ENCODE data around the gene DGUOK.

DGUOK gene

DNA sequence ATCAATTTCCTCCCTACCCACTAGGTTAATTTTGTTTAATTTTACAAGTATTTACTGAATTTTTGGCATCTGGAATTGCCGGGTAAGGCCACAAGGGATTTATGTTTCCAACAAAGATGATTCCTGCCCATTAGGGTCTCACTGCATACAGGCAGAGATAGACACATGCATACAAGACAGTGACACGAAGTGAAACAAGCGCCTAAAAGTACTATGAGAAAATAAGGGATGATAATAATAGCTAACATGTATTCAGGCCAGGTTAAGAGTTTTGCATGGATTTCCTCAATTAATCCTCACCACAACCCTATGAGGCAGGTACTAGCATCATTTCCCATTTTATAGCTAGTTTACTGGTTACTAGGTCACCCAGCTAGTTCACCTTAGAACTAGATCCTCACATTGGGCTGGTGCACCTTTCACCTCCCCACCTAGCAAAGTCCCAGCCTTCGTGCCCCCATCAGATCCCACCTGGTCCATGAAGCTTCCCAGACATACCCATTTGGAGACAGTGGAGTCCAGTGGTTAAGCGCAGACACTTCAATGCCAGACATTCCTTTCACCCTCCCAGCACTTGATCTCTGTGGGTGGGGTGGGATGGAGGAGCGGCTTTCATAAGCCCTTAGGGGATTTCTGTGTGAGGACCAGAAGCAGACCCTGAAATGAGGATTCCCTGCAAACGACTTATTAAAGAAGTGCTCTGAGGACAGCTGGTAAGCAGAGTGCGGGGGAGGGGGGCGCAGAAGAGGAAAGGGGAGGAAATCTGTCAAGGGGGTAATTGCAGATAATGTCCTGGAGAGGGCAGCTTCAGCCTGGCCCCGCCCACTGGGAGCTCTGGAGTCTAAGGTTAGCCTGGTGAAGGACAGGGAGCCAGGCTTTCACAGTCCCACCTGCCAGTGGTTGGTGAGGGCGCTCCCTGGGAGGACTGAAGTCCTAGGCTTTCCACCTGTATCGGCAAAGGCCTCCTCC lies 5.8 kb upstream of the DGUOK start:
- TF ChIP-seq, protein P1, sequence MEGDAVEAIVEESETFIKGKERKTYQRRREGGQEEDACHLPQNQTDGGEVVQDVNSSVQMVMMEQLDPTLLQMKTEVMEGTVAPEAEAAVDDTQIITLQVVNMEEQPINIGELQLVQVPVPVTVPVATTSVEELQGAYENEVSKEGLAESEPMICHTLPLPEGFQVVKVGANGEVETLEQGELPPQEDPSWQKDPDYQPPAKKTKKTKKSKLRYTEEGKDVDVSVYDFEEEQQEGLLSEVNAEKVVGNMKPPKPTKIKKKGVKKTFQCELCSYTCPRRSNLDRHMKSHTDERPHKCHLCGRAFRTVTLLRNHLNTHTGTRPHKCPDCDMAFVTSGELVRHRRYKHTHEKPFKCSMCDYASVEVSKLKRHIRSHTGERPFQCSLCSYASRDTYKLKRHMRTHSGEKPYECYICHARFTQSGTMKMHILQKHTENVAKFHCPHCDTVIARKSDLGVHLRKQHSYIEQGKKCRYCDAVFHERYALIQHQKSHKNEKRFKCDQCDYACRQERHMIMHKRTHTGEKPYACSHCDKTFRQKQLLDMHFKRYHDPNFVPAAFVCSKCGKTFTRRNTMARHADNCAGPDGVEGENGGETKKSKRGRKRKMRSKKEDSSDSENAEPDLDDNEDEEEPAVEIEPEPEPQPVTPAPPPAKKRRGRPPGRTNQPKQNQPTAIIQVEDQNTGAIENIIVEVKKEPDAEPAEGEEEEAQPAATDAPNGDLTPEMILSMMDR (IDR thresholded peaks at IDR 0.05; ENCODE audit: borderline replicate concordance, control extremely low read depth, extremely low read depth, insufficient read depth, missing control alignments) = peak; percentile 26
- DNase-seq (ENCODE audit: low spot score) = peak; percentile 53
- in situ Hi-C loops (cut with MboI; ENCODE audit: low sequenced_read_pairs, unreplicated experiment) = no loop called here

DNA sequence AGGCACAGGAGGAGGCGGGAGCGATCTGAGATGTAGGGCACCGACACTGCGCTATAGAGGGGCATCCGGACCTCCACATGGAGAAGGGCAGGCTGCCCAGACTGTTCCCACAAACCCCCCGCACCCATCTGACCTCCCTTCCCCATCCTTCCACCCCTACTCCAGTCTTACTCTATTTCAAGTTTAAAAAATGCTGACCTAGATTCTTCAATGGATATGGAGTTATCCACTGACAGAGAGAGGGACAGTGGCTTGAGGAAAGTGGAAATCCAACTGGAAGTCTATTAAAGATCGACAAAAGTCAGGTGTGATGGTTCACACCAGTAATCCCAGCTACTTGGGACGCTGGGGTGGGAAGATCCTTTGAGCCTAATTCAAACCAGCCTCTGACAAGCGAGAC lies 5.1 kb upstream of the DGUOK start:
- TF ChIP-seq, protein P1 (IDR thresholded peaks at IDR 0.05; ENCODE audit: borderline replicate concordance, control extremely low read depth, extremely low read depth, insufficient read depth, missing control alignments) = no peak
- in situ Hi-C loops (cut with MboI; ENCODE audit: low sequenced_read_pairs, unreplicated experiment) = no loop called here
- no peak for DNase-seq (ENCODE audit: low spot score)

DNA sequence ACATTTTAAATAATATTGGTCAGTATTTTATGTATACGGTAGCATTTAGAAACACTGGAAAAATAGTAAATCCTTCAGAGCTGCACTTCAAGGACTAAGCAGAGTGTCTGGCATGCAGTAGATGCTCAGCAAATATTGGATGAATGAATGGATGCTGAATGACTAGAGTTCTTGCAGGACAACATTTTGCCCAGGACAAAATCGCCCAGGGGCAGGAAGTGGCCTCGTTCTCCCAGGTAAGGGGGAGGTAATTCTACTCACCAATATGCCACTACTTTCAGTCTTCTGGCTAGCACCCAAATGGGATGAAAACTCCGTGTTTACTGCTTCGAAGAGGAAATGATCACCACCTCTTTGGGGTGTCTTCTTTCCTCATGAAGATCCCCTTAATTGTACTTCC lies 4.0 kb upstream of the DGUOK start:
- DNase-seq (ENCODE audit: low spot score) = no peak
- in situ Hi-C loops (cut with MboI; ENCODE audit: low sequenced_read_pairs, unreplicated experiment) = no loop called here
- TF ChIP-seq, protein P1 (IDR thresholded peaks at IDR 0.05; ENCODE audit: borderline replicate concordance, control extremely low read depth, extremely low read depth, insufficient read depth, missing control alignments) = no peak

DNA sequence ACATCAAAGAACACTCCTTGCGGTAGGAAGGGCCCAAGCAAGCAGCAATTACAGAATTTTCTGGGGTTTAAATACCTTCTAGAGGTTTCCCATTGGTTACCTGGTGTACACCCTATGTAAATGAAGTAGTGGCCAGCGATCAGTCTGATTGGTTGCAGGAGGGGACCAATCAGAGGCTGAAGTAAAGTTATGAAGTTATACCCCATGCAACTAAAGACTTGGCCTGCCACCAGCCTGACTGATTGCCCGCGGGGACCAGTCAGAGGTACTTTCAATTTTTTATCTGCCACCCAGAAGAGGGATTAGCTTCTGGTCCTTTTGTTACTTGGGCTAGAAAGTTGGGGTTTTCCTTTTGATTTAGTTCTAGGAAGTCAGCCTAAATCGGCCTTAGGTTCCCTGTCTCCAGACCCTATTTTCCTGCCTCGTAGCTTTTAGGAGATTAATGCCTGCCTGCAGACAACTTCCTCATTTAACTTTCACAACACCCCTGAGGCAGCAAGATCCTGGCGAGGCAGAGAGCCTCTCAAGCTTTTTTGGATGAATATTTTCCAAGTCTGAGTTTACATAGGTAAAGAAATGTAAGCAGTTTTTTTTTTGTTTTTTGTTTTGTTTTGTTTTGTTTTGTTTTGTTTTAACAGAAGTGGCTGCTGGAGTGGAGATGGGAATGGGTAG lies 1.5 kb upstream of the DGUOK start:
- TF ChIP-seq, protein P1 (IDR thresholded peaks at IDR 0.05; ENCODE audit: borderline replicate concordance, control extremely low read depth, extremely low read depth, insufficient read depth, missing control alignments) = no peak
- in situ Hi-C loops (cut with MboI; ENCODE audit: low sequenced_read_pairs, unreplicated experiment) = no loop called here
- DNase-seq (ENCODE audit: low spot score) = no peak

DNA sequence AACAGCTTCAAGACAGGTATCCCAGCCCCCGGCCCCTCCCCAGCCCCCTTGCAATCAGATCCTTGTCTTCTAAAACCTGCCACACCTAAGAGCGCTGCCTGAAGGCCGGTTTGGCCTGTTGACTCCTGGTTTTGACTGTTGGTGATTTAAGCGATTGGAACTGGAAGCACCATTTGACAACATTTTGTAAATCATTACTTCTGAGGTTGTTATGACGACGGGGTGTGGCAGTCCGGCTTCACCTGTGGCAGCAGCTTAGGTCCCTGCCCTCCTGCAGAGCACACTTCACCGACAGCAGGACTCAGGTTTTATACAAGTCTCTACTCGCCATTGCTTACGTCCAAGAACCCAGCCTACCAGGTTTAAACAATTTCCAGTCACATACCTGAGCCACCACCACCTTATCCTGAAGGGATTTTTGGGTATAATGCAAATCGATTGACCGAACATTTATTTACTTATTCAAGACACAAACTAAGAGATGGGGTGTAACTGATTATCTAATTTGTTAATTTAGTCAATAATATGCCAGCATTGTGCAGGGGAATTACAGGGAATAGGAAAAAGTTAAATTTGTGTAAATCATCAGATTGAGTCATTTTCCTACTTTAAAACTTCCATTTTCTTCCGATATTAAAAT lies 707 bp upstream of the DGUOK start:
- TF ChIP-seq, protein P1 (IDR thresholded peaks at IDR 0.05; ENCODE audit: borderline replicate concordance, control extremely low read depth, extremely low read depth, insufficient read depth, missing control alignments) = no peak
- in situ Hi-C loops (cut with MboI; ENCODE audit: low sequenced_read_pairs, unreplicated experiment) = no loop called here
- DNase-seq (ENCODE audit: low spot score) = no peak

DNA sequence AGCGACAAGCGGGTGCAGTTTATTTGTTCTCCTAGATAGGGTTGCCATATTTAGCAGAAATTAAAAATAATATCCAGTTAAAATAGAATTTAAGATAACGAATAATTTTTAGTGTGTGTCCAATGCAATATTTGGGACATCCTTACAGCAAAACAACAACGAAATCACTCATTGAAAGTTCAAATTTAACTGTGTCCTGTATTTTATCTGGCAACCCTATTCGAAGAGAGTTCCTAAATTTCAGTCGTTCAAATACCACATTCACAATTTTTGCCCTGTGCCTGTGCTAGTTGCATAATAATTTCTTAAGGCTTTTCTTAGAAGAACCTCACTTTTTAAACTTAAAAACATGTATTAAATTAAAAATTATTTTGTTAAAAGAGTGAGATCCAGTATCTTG lies 664 bp downstream of the DGUOK start:
- in situ Hi-C loops (cut with MboI; ENCODE audit: low sequenced_read_pairs, unreplicated experiment) = no loop called here
- TF ChIP-seq, protein P1 (IDR thresholded peaks at IDR 0.05; ENCODE audit: borderline replicate concordance, control extremely low read depth, extremely low read depth, insufficient read depth, missing control alignments) = no peak
- DNase-seq (ENCODE audit: low spot score) = no peak
